ENCODE data around the gene THAP2.

DNA sequence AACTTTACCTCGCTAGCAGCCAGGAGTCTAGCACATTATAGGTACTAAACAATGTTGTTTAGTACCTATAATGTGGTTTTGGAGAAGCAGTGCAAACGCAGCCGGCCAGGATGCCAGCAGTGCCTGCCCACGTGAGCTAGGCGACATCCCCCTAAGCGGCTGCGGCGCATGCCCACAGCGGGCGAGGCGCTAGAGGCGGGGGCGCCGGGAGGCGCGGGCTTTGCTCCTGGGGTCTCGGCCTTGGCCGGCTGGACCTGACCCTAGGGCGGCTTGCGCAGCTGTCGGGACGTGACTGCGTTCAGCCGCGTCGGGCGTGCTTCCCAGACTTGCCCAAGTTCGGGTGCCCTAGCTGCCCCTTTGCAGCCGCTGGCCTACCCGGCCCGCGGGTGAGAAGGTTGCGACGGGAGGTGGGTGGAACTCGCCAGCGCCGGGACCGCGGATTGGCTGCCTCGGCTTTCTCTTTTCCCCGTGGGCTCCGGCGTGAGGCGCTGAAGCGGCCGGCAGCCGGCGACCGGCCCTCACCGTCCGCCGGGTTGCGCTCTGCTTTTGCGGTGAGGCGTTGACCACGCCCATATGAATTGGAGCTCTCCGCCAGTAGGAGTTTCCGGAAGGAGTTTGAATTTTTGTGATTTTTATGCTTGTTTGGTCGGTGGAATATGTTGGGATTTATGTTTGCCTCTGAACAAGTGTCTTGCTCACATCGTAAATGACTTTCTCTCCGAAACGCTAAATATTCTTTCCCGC is 22.0 kb downstream of the THAP2 start, which contains the start of gene TMEM19:
- TF ChIP-seq, protein P1, sequence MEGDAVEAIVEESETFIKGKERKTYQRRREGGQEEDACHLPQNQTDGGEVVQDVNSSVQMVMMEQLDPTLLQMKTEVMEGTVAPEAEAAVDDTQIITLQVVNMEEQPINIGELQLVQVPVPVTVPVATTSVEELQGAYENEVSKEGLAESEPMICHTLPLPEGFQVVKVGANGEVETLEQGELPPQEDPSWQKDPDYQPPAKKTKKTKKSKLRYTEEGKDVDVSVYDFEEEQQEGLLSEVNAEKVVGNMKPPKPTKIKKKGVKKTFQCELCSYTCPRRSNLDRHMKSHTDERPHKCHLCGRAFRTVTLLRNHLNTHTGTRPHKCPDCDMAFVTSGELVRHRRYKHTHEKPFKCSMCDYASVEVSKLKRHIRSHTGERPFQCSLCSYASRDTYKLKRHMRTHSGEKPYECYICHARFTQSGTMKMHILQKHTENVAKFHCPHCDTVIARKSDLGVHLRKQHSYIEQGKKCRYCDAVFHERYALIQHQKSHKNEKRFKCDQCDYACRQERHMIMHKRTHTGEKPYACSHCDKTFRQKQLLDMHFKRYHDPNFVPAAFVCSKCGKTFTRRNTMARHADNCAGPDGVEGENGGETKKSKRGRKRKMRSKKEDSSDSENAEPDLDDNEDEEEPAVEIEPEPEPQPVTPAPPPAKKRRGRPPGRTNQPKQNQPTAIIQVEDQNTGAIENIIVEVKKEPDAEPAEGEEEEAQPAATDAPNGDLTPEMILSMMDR (IDR thresholded peaks at IDR 0.05), result peak in 3 of 4 donors; percentile 38 to 44 (median 41)
- peak; percentile 74 for TF ChIP-seq POLR2A (IDR thresholded peaks at IDR 0.05)

Data from right lobe of liver (tissue), 4 donors.